ENCODE measurements around the gene NLRC3.

NLRC3 gene

GRCh38 chr16:3598236-3598635 lies 21.0 kb upstream of the NLRC3 start:
- no peak for DNase-seq (ENCODE audit: low read depth, low spot score)

GRCh38 chr16:3597676-3598075 lies 20.5 kb upstream of the NLRC3 start:
- no peak for DNase-seq (ENCODE audit: low read depth, low spot score)

- no peak for DNase-seq (ENCODE audit: low read depth, low spot score)
Observed at GRCh38 chr16:3597226-3597625, 20.0 kb upstream of the NLRC3 start.

GRCh38 chr16:3596101-3596861 lies 19.1 kb upstream of the NLRC3 start:
- no peak for DNase-seq (ENCODE audit: low read depth, low spot score)

- DNase-seq (ENCODE audit: low read depth, low spot score), result no peak
Observed at GRCh38 chr16:3595521-3596021, 18.4 kb upstream of the NLRC3 start.

GRCh38 chr16:3595110-3595486 lies 17.9 kb upstream of the NLRC3 start:
- no peak for DNase-seq (ENCODE audit: low read depth, low spot score)

- DNase-seq (ENCODE audit: low read depth, low spot score), result no peak
Observed at GRCh38 chr16:3594316-3595109, 17.3 kb upstream of the NLRC3 start.

- no peak for DNase-seq (ENCODE audit: low read depth, low spot score)
Observed at GRCh38 chr16:3592559-3592958, 15.4 kb upstream of the NLRC3 start.

GRCh38 chr16:3591991-3592390 lies 14.8 kb upstream of the NLRC3 start:
- no peak for DNase-seq (ENCODE audit: low read depth, low spot score)

- no peak for DNase-seq (ENCODE audit: low read depth, low spot score)
Observed at GRCh38 chr16:3591436-3591803, 14.2 kb upstream of the NLRC3 start.

- DNase-seq (ENCODE audit: low read depth, low spot score), result no peak
Observed at GRCh38 chr16:3590736-3591435, 13.7 kb upstream of the NLRC3 start.

- no peak for DNase-seq (ENCODE audit: low read depth, low spot score)
Observed at GRCh38 chr16:3589991-3590701, 12.9 kb upstream of the NLRC3 start.

GRCh38 chr16:3589441-3589921 lies 12.3 kb upstream of the NLRC3 start:
- no peak for DNase-seq (ENCODE audit: low read depth, low spot score)

GRCh38 chr16:3589001-3589400 lies 11.8 kb upstream of the NLRC3 start:
- DNase-seq (ENCODE audit: low read depth, low spot score), result no peak

GRCh38 chr16:3587547-3588110 lies 10.4 kb upstream of the NLRC3 start:
- no peak for DNase-seq (ENCODE audit: low read depth, low spot score)

GRCh38 chr16:3584412-3584811 lies 7.2 kb upstream of the NLRC3 start:
- DNase-seq (ENCODE audit: low read depth, low spot score), result no peak

GRCh38 chr16:3583303-3584038 lies 6.3 kb upstream of the NLRC3 start:
- DNase-seq (ENCODE audit: low read depth, low spot score), result no peak

GRCh38 chr16:3582276-3583165 lies 5.3 kb upstream of the NLRC3 start:
- DNase-seq (ENCODE audit: low read depth, low spot score), result no peak

- no peak for DNase-seq (ENCODE audit: low read depth, low spot score)
Observed at GRCh38 chr16:3581392-3581791, 4.2 kb upstream of the NLRC3 start.

GRCh38 chr16:3580686-3581085 lies 3.5 kb upstream of the NLRC3 start:
- no peak for DNase-seq (ENCODE audit: low read depth, low spot score)
